ENCODE data around the gene ATP5F1B. TPM values are rescaled to one million over a fixed set of nuclear protein-coding genes. Genes with fewer than 3 reads are reported as not detected.
A peak's percentile ranks its signal among the peaks of the same experiment; 100 is the strongest.

The ATP5F1B gene
- total RNA-seq, 1 donor from 2014 or later: 528 TPM

DNA sequence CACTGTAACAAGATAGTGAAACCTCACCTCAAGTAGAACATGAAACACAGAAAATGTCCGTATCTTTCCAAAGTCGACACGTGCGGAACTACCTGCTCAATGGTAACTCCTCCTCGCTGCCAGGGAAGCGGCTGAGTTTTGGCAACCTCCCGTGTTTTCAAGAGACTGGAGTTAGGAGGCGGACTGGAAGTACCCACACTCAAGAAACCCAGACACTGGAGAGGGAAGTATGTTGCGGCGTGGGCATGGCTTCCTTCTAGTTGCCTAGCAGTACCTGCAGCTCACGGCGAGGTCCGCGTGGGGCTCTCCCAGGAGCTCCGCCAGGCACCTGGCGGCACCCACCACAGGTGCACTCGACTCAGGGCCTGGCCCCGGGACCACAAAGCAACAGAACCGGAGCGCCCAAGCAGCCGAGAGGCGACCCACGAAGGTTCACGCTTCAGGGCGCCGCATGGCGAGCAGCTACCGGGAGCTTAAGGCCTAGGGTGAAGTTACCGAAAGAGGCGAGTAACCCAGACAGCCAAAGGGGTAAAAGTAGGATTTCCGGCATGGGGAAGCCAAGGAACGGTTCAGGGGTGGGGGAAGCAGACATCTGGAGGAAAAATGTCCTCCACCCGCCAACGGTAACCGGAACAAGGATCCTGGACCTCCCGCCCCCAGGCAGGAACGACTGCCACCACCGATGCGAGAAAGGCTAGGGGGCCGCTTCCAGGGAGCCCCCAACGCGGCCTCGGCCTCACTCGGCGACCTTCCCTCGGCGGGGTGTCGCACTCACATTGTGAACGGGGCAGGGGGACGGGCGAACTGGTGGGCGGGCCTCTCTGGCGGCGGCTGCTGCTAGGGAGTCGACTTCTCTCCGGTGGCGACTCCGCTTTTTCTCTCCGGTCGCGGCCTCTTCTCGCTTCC lies 41.7 kb upstream of the ATP5F1B start:
- peaks cover 13% of the 10 kb centered on the region for H3K36me3 Mint-ChIP-seq (ENCODE audit: insufficient read depth)
- TF ChIP-seq, protein P1, sequence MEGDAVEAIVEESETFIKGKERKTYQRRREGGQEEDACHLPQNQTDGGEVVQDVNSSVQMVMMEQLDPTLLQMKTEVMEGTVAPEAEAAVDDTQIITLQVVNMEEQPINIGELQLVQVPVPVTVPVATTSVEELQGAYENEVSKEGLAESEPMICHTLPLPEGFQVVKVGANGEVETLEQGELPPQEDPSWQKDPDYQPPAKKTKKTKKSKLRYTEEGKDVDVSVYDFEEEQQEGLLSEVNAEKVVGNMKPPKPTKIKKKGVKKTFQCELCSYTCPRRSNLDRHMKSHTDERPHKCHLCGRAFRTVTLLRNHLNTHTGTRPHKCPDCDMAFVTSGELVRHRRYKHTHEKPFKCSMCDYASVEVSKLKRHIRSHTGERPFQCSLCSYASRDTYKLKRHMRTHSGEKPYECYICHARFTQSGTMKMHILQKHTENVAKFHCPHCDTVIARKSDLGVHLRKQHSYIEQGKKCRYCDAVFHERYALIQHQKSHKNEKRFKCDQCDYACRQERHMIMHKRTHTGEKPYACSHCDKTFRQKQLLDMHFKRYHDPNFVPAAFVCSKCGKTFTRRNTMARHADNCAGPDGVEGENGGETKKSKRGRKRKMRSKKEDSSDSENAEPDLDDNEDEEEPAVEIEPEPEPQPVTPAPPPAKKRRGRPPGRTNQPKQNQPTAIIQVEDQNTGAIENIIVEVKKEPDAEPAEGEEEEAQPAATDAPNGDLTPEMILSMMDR (IDR thresholded peaks at IDR 0.05; ENCODE audit: unreplicated experiment): no peak
- H3K4me3 Mint-ChIP-seq (ENCODE audit: low read depth): peak overlapping the region; percentile 96
- peaks cover 20% of the 10 kb centered on the region for H3K4me1 Mint-ChIP-seq (ENCODE audit: low read depth)
- peak overlapping the region; percentile 99 for H3K27ac Mint-ChIP-seq
- H3K27me3 Mint-ChIP-seq: no peaks in the 10 kb centered on the region
- DNase-seq (ENCODE audit: low spot score, unreplicated experiment): peak; percentile 41
- no peaks in the 10 kb centered on the region for H3K9me3 Mint-ChIP-seq (ENCODE audit: low read depth)

DNA sequence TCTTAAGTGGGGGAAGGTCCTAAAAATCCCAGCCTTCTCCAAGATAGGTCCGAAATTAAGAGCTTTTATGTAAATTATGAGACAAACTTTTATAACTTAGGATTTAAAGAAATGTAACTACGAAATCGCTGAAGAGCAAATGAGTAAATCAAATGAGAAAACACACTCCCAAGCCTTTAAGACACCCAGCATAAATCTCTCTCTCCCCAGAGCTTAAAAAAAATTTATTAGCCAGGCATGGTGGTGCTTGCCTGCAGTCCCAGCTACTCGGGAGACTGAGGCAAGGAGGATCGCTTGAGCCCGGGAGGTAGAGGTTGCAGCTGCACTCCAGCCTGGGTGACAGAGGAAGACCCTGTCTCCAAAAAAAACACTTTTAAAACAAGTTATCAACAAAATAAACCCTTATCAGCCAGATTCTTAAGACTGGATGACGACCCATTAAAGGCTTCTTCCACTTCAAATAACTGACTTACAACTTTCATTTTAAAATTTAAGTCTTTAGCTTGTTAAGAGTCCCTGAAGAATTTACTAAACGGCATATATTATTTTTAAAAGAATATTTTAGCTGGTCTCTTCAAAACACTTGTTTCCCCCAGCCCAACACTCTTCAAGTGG lies 39.1 kb upstream of the ATP5F1B start:
- Mint-ChIP-seq H3K9me3 (ENCODE audit: low read depth) (no peaks in the 10 kb centered on the region), H3K27me3 (no peaks in the 10 kb centered on the region), H3K36me3 (ENCODE audit: insufficient read depth) (peaks cover 18% of the 10 kb centered on the region), H3K27ac (peak overlapping the region; percentile 90), H3K4me1 (ENCODE audit: low read depth) (peaks cover 21% of the 10 kb centered on the region), H3K4me3 (ENCODE audit: low read depth) (peak overlapping the region; percentile 68)
- no peak for DNase-seq (ENCODE audit: low spot score, unreplicated experiment)
- TF ChIP-seq, protein P1 (IDR thresholded peaks at IDR 0.05; ENCODE audit: unreplicated experiment): no peak

DNA sequence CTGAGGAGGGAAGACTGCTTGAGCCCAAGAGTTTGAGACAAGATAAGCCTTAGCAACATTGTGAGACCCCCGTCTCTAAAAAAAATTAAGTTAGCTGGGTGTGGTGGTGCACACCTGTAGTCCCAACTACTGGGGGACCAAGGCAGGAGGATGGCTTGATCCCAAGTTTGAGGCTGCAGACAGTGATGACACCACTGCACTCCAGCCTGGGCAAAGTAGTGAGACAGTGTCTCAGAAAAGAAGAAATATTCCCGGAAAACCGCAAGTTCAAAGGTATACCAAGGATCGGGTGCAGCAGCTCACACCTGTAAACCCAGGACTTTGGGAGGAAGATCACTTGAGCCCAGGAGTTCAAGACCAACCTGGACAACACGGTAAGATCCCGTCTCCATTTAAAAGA lies 36.5 kb upstream of the ATP5F1B start:
- Mint-ChIP-seq H3K27ac (no peak overlapping the region), H3K4me1 (ENCODE audit: low read depth) (peaks cover 19% of the 10 kb centered on the region), H3K36me3 (ENCODE audit: insufficient read depth) (peaks cover 18% of the 10 kb centered on the region), H3K27me3 (no peaks in the 10 kb centered on the region), H3K4me3 (ENCODE audit: low read depth) (peak overlapping the region; percentile 35), H3K9me3 (ENCODE audit: low read depth) (no peaks in the 10 kb centered on the region)
- TF ChIP-seq, protein P1 (IDR thresholded peaks at IDR 0.05; ENCODE audit: unreplicated experiment): no peak
- DNase-seq (ENCODE audit: low spot score, unreplicated experiment): no peak

DNA sequence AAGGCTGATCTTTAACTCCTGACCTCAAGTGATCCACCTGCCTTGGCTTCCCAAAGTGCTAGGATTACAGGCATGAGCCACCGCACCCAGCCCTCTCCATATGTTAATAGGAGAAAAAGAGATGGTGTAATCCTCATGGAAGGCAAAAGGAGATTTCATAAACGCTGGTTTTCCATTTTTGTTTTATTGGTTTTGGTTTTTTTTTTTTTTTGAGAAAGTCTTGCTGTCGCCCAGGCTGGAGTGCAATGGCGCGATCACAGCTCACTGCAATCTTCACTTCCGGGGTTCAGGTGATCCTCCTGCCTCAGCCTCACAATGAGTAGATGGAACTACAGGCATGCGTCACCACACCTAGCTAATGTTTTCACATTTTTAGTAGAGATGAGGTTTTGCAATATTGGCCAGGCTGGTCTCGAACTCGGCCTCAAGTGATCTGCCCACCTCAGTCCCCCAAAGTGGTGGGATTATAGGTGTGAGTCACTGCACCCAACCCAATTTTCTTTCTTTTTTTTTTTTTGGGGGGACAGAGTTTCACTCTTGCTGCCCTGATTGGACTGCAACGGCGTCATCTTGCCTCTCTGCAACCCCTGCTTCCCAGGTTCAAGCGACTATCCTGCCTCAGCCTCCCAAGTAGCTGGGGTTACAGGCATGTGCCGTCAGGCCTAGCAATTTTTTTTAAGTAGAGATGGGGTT lies 34.2 kb upstream of the ATP5F1B start:
- TF ChIP-seq, protein P1 (IDR thresholded peaks at IDR 0.05; ENCODE audit: unreplicated experiment): no peak
- peaks cover 17% of the 10 kb centered on the region for H3K36me3 Mint-ChIP-seq (ENCODE audit: insufficient read depth)
- no peak for DNase-seq (ENCODE audit: low spot score, unreplicated experiment)
- no peak overlapping the region for H3K4me3 Mint-ChIP-seq (ENCODE audit: low read depth)
- no peaks in the 10 kb centered on the region for H3K9me3 Mint-ChIP-seq (ENCODE audit: low read depth)
- H3K4me1 Mint-ChIP-seq (ENCODE audit: low read depth): peaks cover 15% of the 10 kb centered on the region
- no peaks in the 10 kb centered on the region for H3K27me3 Mint-ChIP-seq
- peak overlapping the region; percentile 64 for H3K27ac Mint-ChIP-seq

DNA sequence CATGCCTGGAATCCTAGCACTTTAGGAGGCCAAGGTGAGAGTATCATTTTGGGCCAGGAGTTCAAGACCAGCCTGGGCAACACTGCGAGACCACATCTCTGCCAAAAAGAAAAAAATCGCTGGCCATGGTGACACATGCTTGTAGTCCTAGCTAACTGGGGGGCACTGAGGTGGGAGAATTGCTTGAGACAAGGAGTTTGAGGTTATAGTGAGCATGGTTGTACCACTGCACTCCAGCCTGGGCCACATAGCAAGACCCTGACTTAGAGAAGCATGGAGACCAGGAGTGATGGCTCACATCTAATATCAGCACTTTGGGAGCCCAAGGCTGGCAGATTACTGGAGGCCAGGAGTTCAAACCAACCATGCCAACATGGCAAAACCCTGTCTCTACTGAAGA lies 33.1 kb upstream of the ATP5F1B start:
- peak overlapping the region; percentile 76 for H3K27ac Mint-ChIP-seq
- TF ChIP-seq, protein P1 (IDR thresholded peaks at IDR 0.05; ENCODE audit: unreplicated experiment): no peak
- peaks cover 8% of the 10 kb centered on the region for H3K36me3 Mint-ChIP-seq (ENCODE audit: insufficient read depth)
- H3K9me3 Mint-ChIP-seq (ENCODE audit: low read depth): no peaks in the 10 kb centered on the region
- no peaks in the 10 kb centered on the region for H3K27me3 Mint-ChIP-seq
- H3K4me3 Mint-ChIP-seq (ENCODE audit: low read depth): no peak overlapping the region
- DNase-seq (ENCODE audit: low spot score, unreplicated experiment): no peak
- peaks cover 3% of the 10 kb centered on the region for H3K4me1 Mint-ChIP-seq (ENCODE audit: low read depth)
